Epidermal melanocyte (primary cell): ENCODE measurements around the gene PGAP6.
"Not testable (repeated sequence)": the region's sequence is repeated elsewhere in the genome, so short reads cannot be mapped to it uniquely, and the experiment has no call there.

ENCODE experiments used
- DNase-seq: peaks from one replicate; pipeline ENCODE4 v3.0.0; 2011; ENCODE audit warnings: low spot score; ENCODE audit not compliant: insufficient read length

The PGAP6 gene, protein sequence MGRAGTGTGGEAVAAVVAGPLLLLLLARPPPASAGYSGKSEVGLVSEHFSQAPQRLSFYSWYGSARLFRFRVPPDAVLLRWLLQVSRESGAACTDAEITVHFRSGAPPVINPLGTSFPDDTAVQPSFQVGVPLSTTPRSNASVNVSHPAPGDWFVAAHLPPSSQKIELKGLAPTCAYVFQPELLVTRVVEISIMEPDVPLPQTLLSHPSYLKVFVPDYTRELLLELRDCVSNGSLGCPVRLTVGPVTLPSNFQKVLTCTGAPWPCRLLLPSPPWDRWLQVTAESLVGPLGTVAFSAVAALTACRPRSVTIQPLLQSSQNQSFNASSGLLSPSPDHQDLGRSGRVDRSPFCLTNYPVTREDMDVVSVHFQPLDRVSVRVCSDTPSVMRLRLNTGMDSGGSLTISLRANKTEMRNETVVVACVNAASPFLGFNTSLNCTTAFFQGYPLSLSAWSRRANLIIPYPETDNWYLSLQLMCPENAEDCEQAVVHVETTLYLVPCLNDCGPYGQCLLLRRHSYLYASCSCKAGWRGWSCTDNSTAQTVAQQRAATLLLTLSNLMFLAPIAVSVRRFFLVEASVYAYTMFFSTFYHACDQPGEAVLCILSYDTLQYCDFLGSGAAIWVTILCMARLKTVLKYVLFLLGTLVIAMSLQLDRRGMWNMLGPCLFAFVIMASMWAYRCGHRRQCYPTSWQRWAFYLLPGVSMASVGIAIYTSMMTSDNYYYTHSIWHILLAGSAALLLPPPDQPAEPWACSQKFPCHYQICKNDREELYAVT

DNA sequence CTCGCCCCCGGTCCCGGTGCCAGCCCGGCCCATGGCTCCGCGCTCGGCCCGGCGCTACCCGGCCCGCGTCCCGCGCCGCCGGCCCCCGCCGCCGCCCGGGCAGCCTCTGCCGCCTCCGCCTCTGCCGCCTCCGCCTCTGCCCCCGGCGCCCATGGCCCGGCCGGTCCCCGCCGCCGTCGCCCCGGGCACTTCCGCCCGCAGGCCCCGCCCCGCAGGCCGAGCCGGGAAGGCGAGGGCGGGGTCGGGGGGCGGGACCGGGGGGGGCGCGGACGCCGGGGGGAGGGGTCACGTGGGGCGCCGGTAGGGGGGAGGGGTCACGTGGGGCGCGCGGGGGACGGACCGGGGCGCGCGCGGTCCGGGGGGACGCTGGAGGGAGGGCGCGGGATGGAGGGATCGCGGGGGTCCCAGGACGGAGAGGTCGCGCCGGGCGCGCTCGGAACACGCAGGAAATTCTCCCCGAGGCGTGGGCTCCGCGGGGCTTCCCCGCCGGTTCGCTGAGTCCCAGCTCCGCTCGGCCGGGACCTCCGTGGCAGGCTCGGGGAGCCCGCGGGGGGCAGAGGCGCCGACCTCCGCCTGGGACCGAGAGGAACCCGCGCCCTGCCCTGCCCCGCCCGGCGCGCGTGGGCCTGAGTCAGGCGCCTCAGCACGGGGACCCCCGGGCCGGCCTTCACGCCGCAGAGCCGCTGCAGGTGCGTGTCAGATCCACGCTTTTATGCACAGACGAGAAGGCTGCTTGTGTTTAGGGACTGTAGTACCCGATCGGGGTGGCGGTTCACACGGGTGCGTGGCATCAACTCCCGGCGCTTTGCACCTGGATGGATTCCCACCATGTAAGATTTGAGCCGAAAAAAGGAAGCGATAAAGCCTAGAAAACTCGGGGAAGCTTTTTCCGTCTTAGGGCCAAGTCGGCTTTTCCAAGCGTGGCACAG lies at the start of gene PGAP6:
Gene PGAP6 (minus strand): TSS at position 190 of the 929 bp plus-strand sequence. CDS start 157 bp downstream, at position 33.
- peak; percentile 84 for DNase-seq

DNA sequence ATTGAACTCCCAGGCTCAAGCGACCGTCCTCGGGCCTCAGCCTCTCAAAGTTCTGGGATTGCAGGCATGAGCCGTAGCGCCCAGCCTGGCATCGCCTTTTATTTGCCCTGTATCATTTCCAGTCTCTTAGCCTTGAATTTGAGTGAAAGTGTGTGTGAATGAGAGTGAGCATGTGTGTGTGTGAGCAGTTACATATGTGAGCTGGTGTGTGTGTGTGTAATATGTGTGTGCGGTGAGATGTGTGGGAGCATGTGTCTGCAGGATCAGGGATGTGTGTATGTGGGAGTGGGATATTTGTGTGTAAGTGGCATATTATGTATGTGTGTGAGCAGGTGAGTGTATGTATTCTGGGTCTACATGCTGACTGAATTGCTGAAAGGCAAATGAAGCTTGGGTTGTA lies 49.1 kb upstream of the PGAP6 start:
- no peak for DNase-seq

DNA sequence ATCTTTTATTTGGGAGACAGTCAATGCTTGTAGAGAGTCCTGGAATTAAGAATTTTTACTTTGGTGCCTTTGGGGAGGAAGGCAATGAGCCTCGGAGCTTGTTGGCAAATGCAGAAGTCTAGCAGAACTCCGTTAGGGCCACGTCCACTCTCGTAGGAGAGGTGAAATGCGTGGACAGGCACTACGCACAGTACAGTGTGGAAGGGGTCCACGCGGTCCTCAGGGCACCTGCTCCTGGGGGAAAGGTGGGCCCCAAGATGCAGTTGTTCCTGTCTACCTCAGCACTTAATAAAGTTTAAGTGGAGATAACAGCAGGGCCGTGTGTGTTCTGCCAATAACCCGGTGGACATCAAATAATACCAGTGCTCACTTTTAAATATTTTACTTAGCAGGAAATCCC lies 45.5 kb upstream of the PGAP6 start:
- DNase-seq = no peak

DNA sequence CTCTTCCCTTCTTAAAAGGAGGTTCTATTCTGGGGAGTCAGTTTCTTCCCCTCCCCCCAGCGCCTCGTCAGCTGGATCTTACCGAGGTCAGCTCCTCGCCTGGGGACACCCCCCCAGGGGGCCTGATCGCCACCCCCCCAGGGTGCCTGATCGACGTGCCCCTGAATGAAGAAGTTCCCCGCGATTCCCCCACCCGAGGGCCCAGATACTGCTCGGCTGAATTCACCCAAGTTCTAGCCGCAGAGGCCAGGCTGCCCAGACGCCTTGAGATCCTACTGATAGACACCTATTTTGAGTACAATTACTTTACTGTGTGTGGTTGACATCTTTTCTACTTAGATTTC lies 45.1 kb upstream of the PGAP6 start:
- no peak for DNase-seq

DNA sequence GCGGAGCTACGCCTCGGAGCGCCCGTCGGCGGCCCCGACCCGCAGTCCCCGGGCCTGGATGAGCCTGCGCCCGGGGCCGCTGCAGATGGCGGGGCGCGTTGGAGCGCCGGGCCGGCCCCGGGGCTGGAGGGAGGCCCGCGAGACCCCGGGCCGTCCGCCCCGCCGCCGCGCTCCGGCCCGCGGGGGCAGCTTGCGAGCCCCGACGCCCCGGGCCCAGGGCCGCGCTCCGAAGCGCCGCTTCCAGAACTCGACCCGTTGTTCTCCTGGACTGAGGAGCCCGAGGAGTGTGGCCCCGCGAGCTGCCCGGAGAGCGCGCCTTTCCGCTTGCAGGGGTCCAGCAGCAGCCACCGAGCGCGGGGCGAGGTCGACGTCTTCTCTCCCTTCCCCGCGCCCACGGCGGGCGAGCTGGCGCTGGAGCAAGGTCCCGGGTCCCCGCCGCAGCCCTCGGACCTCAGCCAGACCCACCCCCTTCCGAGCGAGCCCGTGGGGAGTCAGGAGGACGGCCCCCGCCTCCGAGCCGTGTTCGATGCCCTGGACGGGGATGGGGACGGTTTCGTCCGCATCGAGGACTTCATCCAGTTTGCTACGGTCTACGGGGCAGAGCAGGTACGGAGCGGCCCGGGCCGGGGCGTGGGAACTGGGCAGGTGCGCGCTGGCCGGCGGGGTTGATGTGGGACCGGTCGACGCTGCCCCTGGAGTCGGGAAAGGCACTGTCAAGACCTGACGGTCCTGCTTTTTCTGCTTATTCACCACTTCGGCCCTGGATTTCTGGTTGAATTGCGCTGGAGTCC lies 44.5 kb upstream of the PGAP6 start:
- no peak for DNase-seq

DNA sequence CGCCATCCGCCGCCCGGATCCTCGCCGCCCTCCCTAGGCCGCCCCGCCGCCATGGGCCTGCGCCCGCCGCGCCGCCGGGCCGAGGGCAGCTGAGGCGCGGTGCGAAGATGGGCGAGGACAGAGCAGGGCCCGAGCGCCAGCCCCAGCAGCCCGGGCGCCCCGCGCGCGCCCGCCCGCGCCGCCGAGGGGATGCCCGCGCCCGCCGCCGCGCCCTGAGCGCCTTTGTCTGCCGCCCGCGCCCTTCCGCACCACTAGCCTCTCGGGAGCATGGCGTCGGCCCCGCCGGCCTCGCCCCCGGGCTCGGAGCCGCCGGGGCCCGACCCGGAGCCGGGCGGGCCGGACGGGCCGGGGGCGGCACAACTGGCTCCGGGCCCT lies 43.9 kb upstream of the PGAP6 start:
- DNase-seq = no peak

DNA sequence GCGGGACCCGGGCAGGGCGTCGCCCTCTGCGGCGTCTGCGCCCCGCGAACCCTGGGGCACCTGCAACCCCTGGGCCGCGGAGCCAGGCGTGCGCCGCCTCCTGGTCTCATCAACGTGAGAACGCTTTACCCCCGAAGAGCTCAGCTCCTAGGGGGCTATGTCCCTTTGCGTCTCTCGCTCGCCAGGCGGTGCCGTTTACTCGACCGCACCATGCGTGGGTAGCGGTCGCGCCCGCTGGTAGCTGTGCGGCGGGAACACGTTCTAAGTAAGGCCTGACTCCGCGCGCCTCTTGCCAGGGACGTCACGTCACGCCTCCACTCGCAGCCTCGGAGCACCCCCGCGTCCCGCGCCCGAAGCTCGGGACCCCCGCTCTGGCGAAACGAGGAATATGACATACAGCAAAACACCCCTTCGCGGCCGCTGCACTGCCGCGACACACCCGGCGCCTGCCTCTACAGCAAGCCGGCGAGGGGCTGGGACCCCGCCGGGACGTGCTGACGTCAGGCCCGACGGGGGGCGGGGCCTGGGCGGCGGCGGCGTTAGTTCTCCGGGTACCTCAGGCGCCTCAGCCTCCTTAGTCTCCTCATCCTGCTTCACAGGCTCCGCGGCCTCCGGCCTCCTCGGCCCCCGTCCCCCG lies 43.4 kb upstream of the PGAP6 start, which contains the start of gene RAB11FIP3:
Gene RAB11FIP3 (plus strand): TSS at position 568 of the 637 bp plus-strand sequence. CDS start 358 bp downstream, outside the sequence.
- peak; percentile 91 for DNase-seq

DNA sequence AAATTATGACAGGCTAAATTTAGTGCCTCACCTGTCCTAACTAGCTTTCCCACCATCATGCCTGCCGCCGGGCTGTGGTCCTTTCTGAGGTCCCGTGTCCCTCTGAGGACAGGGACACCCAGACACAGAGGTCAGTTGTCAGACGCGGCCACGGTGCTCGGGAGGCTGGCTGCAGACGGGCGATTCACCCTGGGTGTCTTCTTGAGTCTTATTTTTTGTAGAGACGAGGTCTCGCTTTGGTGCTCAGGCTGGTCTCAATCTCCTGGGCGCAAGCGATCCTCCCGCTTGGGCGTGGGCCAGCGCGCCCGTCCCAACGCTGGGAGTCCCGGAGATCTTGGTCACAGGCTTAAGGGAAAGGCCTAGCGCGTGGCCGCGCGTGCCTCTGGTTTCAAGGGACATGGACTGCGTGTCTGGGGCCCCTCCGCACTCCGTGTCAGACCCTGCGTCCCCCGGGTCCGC lies 42.9 kb upstream of the PGAP6 start:
- no peak for DNase-seq

DNA sequence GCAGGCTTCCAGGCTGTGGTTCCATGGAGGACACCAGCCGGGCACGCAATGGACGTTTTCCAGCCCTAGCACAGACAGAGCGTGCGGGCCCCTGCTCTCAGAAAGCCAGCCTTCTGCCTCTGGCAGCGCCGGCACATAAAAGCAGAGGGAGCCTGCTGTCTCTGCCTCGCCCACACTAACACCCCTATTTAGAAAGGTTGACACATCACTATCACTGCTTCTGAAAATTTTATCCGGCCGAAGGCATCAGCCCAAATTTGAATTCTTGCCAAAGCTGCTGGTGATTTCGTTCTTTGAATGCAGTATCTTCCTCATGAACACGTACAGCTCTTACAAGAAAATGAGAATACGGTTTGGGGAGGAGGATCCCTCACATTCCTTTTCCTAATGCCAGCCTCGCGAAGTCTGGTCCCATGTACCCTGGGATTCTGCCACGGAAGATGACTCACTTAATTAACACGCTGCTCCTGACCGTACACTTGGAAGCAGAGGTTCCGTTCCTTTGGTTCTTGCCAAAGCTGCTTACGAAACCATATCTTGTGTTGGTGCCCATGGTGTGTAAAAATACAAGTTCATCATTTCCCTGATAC lies 42.4 kb upstream of the PGAP6 start:
- DNase-seq = peak; percentile 82

DNA sequence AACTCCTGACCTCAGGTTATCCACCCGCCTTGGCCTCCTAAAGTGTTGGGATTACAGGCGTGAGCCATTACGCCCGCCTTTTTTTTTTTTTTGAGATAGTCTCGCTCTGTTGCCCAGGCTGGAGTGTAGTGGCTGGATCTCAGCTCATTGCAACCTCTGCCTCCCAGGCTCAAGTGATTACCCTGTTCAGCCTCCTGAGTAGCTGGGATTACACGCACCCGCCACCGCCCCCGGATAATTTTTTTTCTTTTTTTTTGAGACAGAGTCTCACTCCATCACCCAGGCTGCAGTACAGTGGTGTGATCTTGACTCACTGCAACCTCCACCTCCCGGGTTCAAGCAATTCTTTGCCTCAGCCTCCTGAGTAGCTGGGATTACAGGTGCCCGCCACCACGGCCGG lies 40.4 kb upstream of the PGAP6 start:
- not testable (repeated sequence) for DNase-seq

DNA sequence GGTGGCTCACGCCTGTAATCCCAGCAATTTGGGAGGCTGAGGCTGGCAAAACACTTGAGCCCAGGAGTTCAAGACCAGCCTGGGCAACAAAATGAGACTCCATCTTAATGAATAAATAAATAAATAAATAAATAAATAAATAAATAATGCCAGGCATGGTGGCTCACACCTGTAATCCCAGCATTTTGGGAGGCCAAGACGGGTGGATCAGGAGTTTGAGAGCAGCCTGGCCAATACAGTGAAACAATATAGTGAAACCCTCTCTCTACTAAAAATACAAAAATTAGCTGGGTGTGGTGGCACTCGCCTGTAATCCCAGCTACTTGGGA lies 33.4 kb upstream of the PGAP6 start:
- not testable (repeated sequence) for DNase-seq

DNA sequence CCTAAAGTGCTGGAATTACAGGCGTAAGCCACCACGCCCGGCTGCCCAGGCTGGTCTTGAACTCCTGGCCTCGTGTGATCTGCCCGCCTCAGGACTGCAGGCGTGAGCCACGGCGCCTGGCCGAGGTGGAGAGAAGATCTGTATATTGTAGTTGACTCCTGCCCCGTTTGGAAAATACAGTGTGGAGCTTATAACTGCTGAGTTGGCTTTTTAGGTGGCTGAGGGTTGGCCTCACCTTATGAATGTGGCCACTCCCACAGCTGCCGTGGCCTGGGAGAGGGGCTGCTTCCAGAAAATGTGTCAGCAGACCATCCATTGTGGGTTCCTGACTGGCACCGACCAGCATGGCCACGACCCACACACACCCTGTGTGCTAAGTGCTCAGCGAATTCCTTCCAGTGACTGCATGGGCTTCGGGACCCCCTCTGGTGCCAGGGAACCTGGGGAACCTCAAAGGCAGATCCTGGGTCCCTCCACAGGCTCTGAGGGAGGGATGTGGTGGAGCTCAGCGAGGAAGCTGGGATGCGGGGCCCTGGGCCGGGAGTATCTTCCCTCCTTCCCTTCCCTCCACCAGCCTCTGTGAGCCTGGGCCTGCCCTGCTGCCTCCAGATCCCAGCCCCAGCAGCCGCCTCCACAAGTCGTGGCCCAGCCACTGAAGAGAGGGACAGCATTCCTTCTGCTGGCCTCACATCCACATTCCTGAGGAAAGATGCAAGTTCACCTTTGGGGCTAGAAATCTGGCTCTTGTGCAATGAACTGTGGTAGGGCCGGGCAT lies 32.8 kb upstream of the PGAP6 start:
- no peak for DNase-seq

DNA sequence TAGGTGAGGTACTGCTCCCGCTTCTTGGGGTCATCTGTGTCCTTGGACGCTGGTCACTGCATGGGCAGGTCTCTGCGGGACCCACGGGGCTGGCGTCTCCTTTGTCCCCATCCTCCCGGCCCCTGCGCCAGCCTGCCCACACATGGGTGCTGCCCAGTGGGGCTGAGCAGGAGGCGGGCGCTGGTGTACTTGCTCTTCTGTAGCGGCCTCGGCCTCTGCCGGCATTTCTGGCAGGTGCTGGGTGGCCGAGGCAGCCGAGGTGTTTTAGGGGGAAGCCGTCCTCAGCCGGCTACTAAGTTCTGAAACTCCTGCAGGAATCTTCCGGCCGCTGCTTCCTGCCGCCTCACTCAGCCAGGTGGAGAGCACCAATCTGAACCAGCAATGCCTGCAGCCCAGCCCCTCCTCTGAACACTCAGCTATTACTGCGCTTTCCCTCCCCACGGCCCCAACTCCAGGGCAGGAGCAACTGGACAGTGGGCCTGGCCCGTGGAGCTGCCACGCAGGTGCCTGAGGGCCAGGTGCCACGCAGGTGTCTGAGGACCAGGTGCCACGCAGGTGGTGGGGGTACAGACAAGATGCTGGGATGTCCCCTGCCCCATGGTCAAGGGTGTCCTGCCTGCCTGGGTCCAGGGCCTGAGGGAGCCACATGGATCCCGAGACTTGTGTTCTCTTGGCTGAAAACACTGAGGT lies 29.9 kb upstream of the PGAP6 start:
- no peak for DNase-seq

DNA sequence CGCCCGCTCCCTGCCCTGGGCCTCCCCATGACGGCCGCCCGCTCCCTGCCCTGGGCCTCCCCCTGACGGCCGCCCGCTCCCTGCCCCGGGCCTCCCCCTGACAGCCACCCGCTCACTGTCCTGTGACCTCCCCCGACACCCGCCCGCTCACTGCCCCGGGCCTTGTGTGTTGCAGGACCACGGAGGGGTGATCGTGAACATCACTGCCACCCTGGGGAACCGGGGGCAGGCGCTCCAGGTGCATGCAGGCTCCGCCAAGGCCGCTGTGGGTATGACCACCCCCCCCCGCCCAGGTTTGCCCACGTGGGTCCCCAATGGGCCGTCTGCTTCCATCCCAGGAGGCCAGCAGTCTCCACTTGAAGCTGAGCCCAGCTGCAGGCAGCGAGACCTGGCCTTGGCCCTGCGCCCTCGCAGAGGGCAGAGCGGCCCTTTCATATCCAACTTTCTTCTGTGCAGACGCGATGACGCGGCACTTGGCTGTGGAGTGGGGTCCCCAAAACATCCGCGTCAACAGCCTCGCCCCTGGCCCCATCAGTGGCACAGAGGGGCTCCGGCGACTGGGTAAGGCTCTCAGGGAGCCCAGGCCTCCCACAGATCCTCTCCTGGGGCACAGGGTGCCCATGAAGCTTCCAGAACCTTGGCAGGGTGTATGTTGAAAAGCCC lies 28.9 kb upstream of the PGAP6 start:
- no peak for DNase-seq

DNA sequence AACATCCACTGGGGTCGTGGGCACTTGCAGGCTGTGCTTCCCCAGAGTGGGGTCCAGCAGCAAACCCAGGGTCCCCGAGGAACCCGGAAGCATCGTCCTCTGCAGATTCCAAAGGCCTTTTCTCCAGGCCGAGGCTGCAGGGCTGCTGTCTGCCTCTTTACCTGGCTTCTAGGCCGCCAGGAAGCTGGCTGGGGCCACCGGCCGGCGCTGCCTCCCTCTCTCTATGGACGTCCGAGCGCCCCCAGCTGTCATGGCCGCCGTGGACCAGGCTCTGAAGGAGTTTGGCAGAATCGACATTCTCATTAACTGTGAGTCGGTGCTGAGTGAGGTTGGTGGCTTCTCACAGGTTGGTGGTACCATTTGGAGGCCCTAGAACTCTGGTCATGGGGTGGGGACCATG lies 25.5 kb upstream of the PGAP6 start:
- no peak for DNase-seq

DNA sequence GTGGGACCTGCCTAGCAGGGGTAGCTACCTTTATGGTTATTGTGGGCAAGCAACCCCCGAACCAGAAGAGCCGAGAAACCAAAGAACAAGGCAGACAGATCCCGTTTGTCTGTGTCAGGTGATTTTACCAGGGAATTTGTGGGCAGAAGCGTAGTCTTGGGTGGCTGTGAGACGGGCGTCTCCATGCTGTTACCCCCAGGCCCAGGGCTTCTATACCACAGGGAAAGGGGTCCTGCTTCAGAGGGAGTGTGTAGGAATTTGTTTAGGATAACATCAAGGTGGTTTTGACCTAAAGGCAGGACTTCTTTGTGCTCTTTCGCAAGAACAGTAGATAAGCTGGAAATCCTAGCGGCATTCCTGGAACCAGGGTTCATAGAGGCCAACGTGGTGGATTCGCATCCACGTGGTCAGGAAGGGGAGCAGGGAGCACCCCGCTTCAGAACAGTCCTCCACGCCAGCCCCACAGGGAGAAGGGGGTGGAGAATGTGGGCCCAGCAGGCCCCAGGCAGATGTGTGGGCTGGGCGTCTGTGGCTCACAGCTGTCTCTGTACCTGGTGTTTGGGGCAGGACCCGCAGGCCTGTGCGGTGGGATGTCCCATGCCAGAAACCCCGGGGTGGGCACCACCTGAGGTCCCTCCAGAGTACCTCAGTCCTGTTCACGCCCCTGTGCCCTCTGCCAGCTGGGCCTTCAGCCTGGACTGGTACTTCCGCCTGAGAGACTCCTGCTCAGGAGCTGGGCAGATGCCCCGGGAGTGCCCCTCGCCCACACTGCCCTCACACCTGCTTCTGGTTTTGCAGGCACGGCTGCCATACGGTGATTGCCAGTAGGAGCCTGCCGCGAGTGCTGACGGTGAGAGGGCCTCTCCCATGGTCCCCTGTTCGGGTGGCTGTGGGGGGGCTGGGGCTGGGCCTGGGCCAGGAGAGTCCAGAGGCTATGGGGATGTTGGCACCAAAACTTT lies 24.0 kb upstream of the PGAP6 start:
- no peak for DNase-seq

DNA sequence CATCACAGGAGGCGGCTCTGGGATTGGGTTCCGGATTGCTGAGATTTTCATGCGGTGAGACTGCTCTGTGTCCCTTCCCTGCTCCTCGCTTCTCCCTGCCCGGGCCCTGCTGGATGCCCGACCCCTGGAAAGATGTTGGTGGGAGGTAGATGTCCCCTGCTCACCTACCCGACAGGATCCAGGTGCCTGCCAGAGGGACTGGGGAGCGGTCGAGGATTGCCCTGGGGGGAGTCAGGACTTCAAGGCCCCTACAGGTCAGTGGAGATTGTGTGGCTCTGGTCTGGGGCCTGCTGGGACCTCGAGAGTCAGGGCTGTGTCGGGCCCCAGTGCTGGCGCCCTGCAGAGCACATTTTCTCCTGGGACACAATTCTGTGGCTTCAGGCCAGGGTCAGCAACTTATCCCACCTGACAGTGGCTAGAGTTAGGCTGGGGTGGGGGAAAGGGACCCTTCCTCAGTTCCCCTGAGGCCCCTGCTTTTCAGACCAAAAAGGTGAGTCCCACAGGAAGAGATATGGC lies 23.3 kb upstream of the PGAP6 start:
- no peak for DNase-seq
